Gastroesophageal sphincter (tissue), 4 donors: ENCODE measurements around the gene HESX1. TPM values are rescaled to one million over a fixed set of nuclear protein-coding genes. Genes with fewer than 3 reads are reported as not detected.

Experiments
- ATAC-seq: fragments of 150-250 bp; one replicate; pipeline ENCODE4 v1.9.1; 2016; ENCODE audit warnings: mild to moderate bottlenecking, moderate library complexity
- H3K27ac ChIP-seq, 4 donors: fragments of 200-600 bp; sonication (generic) in 3 of 4; 1 replicate in 3 of 4; 2 replicates in 1 of 4; pipeline ENCODE4 v1.5.1; 2016 to 2019
- H3K27me3 ChIP-seq: fragments of 200-600 bp; sonication (generic); one replicate; pipeline ENCODE4 v1.5.1; 2019
- H3K36me3 ChIP-seq, 2 donors: fragments of 200-600 bp; sonication (generic); one replicate each; pipeline ENCODE4 v1.5.1; 2019; ENCODE audit warnings: control low read depth in 1 of 2
- H3K4me1 ChIP-seq, 3 donors: fragments of 200-600 bp; sonication (generic); 1 replicate in 2 of 3; 2 replicates in 1 of 3; pipeline ENCODE4 v1.5.1; 2016 to 2019; ENCODE audit warnings: control low read depth in 2 of 3
- H3K4me3 ChIP-seq, 2 donors: fragments of 200-600 bp; sonication (generic); one replicate each; pipeline ENCODE4 v1.5.1; 2019; ENCODE audit warnings: mild to moderate bottlenecking in 1 of 2, moderate library complexity in 1 of 2
- H3K9me3 ChIP-seq, 3 donors: fragments of 200-600 bp; sonication (generic); one replicate each; pipeline ENCODE4 v1.5.1; 2017 to 2019; ENCODE audit warnings: control low read depth in 2 of 3
- CTCF ChIP-seq, 4 experiments: fragments of 200-600 bp in 2 of 4; fragments of 450-650 bp in 2 of 4; sonication (generic) in 1 of 4; IDR thresholded peaks; one replicate each; pipeline ENCODE4 v1.5.1; 2017 to 2019; ENCODE audit warnings: antibody characterized with exemption in 4 of 4, mild to moderate bottlenecking in 2 of 4, moderate library complexity in 2 of 4
- EP300 ChIP-seq: sonication (generic); formaldehyde crosslinking; IDR thresholded peaks from one replicate; pipeline ENCODE4 v1.6.1; 2017; ENCODE audit warnings: antibody characterized with exemption, mild to moderate bottlenecking
- POLR2A ChIP-seq, 2 donors: fragments of 450-650 bp; IDR thresholded peaks; one replicate each; pipeline ENCODE4 v1.6.1; 2017; ENCODE audit warnings: antibody characterized with exemption in 2 of 2, mild to moderate bottlenecking in 2 of 2, moderate library complexity in 1 of 2
- POLR2AphosphoS5 ChIP-seq: sonication (generic); formaldehyde crosslinking; IDR thresholded peaks from one replicate; pipeline ENCODE4 v1.6.1; 2017; ENCODE audit warnings: antibody characterized with exemption
- whole genome bisulfite sequencing, 2 donors: methylation state at CpG; one replicate each; pipeline ENCODE4 v1.1.5; 2018; ENCODE audit warnings: low coverage in 1 of 2; 5-methylcytosine and 5-hydroxymethylcytosine counted together
- total RNA-seq, 4 donors: library from RNA; depleted of rRNA; stranded (reverse); fragments of >200 nt; gene quantifications; one replicate each; pipeline ENCODE4 v1.1.0, GENCODE V29; 2016

The HESX1 gene
- total RNA-seq, 4 donors from 2014 or later: not detected

- no peaks in the 10 kb centered on the region for H3K9me3 ChIP-seq
- peaks cover 8% of the 10 kb centered on the region for H3K27me3 ChIP-seq
- no peak overlapping the region for H3K27ac ChIP-seq
- H3K4me1 ChIP-seq: no peaks in the 10 kb centered on the region
- no peak for ATAC-seq
- WGBS, 2 donors: 76 to 79% methylated on average over 3 to 5 of the region's 5 CpGs
- TF ChIP-seq POLR2AphosphoS5: no peak
- TF ChIP-seq CTCF (IDR thresholded peaks at IDR 0.05): peak in 1 of 4 experiments; percentile 5
- TF ChIP-seq EP300: no peak
- no peaks in the 10 kb centered on the region for H3K36me3 ChIP-seq
- no peak overlapping the region for H3K4me3 ChIP-seq
Measured at GRCh38 chr3:57179580-57180410, 20.0 kb downstream of the HESX1 start.

- no peak for ATAC-seq
- 50% methylated on average over 1 of the region's 1 CpG for WGBS, 2 donors
- no peak overlapping the region for H3K27ac ChIP-seq
Measured at GRCh38 chr3:57176045-57176444, 23.7 kb downstream of the HESX1 start.

GRCh38 chr3:57173687-57174086, 26.1 kb downstream of the HESX1 start:
- Histone ChIP-seq H3K4me3 (no peak overlapping the region), H3K4me1 (peaks cover 0 to 11% (median 0%) of the 10 kb centered on the region in 3 donors), H3K27ac (no peak overlapping the region), H3K27me3 (peaks cover 13% of the 10 kb centered on the region), H3K36me3 (no peaks in the 10 kb centered on the region), H3K9me3 (no peaks in the 10 kb centered on the region)
- WGBS, 2 donors: 57 to 78% methylated on average over 1 to 2 of the region's 2 CpGs
- no peak for TF ChIP-seq POLR2A (IDR thresholded peaks at IDR 0.05)
- ATAC-seq: no peak

More at GRCh38 chr3:57176045-57176444, 23.7 kb downstream of the HESX1 start:
- Histone ChIP-seq H3K9me3 (no peaks in the 10 kb centered on the region), H3K4me1 (no peaks in the 10 kb centered on the region), H3K36me3 (no peaks in the 10 kb centered on the region), H3K27me3 (no peaks in the 10 kb centered on the region), H3K4me3 (no peak overlapping the region)
- TF ChIP-seq POLR2A (IDR thresholded peaks at IDR 0.05) (no peak), POLR2AphosphoS5 (no peak), CTCF (IDR thresholded peaks at IDR 0.05) (no peak), EP300 (no peak)

- WGBS, 2 donors: 100% methylated on average over 1 of the region's 1 CpG
- H3K36me3 ChIP-seq: no peaks in the 10 kb centered on the region
- peaks cover 0 to 12% (median 0%) of the 10 kb centered on the region in 3 donors for H3K4me1 ChIP-seq
- no peaks in the 10 kb centered on the region for H3K9me3 ChIP-seq
- no peak overlapping the region for H3K4me3 ChIP-seq
- no peak overlapping the region for H3K27ac ChIP-seq
- TF ChIP-seq POLR2A (IDR thresholded peaks at IDR 0.05): no peak
- no peak for TF ChIP-seq POLR2AphosphoS5
- TF ChIP-seq EP300: no peak
- TF ChIP-seq CTCF (IDR thresholded peaks at IDR 0.05): no peak
- peaks cover 13% of the 10 kb centered on the region for H3K27me3 ChIP-seq
- ATAC-seq: no peak
Measured at GRCh38 chr3:57170946-57171345, 28.8 kb downstream of the HESX1 start.

- peak; percentile 76 for ATAC-seq
- H3K36me3 ChIP-seq: no peaks in the 10 kb centered on the region
- H3K4me3 ChIP-seq: peak overlapping the region; percentile 5 to 50
- TF ChIP-seq CTCF (IDR thresholded peaks at IDR 0.05) (peak in 3 of 4 experiments; percentile 73 to 90 (median 78)), POLR2A (IDR thresholded peaks at IDR 0.05) (no peak)
- H3K27me3 ChIP-seq: peaks cover 13% of the 10 kb centered on the region
- no peaks in the 10 kb centered on the region for H3K9me3 ChIP-seq
- H3K4me1 ChIP-seq: peaks cover 0 to 21% (median 2%) of the 10 kb centered on the region in 3 donors
- 10 to 13% methylated on average over 4 to 5 of the region's 40 CpGs for WGBS, 2 donors
- peak overlapping the region in 2 of 4 donors; percentile 20 to 49 for H3K27ac ChIP-seq
Measured at GRCh38 chr3:57169872-57170623, 29.7 kb downstream of the HESX1 start.
